ENCODE results near the gene RLN3.

DNA sequence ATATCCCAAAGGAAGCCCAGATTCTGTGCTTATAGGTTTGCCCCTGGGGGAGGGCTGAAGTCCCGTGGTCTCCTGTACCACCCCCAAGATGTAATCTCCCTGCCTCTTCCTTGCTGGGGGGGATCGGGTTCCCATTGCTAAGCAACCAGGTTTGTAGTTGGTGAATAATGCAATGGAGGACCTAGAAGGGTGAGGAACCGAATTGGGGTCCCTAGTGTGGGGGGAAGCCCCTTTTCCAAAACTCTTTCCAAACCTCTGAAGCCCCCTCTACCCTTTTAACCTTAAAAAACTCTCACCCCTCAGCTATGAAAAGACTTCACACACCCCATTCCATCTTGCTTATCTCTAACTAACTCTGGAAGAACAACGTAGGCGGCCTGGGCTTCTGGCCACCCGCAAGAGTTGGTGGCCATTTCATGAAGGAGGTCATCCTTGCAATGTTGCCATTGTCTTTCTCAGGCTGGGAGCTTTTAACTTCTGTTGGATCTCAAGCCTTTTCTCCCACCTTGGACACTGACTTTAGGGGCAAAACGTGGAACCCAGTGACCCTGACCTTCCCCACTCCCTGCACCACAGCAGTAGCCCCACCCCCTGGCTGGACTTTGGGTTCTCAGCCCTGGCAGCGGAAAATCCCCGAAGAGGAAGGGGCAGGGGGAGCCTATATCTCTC is 33.3 kb downstream of the RLN3 start:
- TF ChIP-seq, protein P1, sequence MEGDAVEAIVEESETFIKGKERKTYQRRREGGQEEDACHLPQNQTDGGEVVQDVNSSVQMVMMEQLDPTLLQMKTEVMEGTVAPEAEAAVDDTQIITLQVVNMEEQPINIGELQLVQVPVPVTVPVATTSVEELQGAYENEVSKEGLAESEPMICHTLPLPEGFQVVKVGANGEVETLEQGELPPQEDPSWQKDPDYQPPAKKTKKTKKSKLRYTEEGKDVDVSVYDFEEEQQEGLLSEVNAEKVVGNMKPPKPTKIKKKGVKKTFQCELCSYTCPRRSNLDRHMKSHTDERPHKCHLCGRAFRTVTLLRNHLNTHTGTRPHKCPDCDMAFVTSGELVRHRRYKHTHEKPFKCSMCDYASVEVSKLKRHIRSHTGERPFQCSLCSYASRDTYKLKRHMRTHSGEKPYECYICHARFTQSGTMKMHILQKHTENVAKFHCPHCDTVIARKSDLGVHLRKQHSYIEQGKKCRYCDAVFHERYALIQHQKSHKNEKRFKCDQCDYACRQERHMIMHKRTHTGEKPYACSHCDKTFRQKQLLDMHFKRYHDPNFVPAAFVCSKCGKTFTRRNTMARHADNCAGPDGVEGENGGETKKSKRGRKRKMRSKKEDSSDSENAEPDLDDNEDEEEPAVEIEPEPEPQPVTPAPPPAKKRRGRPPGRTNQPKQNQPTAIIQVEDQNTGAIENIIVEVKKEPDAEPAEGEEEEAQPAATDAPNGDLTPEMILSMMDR (IDR thresholded peaks at IDR 0.05): no peak
- TF ChIP-seq, protein P2, sequence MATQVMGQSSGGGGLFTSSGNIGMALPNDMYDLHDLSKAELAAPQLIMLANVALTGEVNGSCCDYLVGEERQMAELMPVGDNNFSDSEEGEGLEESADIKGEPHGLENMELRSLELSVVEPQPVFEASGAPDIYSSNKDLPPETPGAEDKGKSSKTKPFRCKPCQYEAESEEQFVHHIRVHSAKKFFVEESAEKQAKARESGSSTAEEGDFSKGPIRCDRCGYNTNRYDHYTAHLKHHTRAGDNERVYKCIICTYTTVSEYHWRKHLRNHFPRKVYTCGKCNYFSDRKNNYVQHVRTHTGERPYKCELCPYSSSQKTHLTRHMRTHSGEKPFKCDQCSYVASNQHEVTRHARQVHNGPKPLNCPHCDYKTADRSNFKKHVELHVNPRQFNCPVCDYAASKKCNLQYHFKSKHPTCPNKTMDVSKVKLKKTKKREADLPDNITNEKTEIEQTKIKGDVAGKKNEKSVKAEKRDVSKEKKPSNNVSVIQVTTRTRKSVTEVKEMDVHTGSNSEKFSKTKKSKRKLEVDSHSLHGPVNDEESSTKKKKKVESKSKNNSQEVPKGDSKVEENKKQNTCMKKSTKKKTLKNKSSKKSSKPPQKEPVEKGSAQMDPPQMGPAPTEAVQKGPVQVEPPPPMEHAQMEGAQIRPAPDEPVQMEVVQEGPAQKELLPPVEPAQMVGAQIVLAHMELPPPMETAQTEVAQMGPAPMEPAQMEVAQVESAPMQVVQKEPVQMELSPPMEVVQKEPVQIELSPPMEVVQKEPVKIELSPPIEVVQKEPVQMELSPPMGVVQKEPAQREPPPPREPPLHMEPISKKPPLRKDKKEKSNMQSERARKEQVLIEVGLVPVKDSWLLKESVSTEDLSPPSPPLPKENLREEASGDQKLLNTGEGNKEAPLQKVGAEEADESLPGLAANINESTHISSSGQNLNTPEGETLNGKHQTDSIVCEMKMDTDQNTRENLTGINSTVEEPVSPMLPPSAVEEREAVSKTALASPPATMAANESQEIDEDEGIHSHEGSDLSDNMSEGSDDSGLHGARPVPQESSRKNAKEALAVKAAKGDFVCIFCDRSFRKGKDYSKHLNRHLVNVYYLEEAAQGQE (IDR thresholded peaks at IDR 0.05; ENCODE audit: low read depth, low read length): no peak
- TF ChIP-seq, protein P3, sequence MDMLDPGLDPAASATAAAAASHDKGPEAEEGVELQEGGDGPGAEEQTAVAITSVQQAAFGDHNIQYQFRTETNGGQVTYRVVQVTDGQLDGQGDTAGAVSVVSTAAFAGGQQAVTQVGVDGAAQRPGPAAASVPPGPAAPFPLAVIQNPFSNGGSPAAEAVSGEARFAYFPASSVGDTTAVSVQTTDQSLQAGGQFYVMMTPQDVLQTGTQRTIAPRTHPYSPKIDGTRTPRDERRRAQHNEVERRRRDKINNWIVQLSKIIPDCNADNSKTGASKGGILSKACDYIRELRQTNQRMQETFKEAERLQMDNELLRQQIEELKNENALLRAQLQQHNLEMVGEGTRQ (IDR thresholded peaks at IDR 0.05; ENCODE audit: borderline replicate concordance, low read depth, low read length): no peak
- TF ChIP-seq EZH2phosphoT487 (IDR thresholded peaks at IDR 0.05; ENCODE audit: borderline replicate concordance, low read depth) (no peak), RFX5 (IDR thresholded peaks at IDR 0.05; ENCODE audit: low read length) (no peak), TCF12 (IDR thresholded peaks at IDR 0.05) (no peak), RAD21 (IDR thresholded peaks at IDR 0.05; ENCODE audit: low read length) (no peak)
- TF ChIP-seq, protein P4, sequence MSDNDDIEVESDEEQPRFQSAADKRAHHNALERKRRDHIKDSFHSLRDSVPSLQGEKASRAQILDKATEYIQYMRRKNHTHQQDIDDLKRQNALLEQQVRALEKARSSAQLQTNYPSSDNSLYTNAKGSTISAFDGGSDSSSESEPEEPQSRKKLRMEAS (IDR thresholded peaks at IDR 0.05; ENCODE audit: low read depth): no peak
- TF ChIP-seq, protein P5, sequence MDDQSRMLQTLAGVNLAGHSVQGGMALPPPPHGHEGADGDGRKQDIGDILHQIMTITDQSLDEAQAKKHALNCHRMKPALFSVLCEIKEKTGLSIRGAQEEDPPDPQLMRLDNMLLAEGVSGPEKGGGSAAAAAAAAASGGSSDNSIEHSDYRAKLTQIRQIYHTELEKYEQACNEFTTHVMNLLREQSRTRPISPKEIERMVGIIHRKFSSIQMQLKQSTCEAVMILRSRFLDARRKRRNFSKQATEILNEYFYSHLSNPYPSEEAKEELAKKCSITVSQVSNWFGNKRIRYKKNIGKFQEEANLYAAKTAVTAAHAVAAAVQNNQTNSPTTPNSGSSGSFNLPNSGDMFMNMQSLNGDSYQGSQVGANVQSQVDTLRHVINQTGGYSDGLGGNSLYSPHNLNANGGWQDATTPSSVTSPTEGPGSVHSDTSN (IDR thresholded peaks at IDR 0.05): no peak
